D341Med (cell line): ENCODE results near the gene TLE3.
"Not testable (repeated sequence)": the region's sequence is repeated elsewhere in the genome, so short reads cannot be mapped to it uniquely, and the experiment has no call there.

Source experiments
- DNase-seq: peaks from one replicate; pipeline ENCODE4 v3.0.0; 2012; ENCODE audit warnings: low spot score

Gene TLE3

DNA sequence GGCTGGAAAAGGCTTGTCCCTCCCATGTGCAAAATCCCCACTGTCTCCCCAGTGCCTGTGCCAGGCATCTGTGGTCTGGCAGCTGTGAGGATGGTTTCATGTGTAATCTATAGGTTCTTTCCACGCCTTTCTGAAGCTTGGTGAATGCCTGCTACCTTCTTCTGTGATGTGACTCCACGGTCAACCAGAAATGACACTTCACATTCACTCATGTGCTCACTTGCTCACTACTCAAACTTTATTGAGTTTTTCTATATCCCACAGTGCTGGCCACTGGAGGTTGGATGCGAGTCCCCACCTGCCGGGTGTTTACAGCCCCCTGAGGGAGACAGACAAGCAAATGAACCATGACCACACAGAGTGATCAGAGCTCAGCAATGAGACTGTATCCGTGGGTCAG, 27.9 kb upstream of the TLE3 start:
- DNase-seq, result no peak

DNA sequence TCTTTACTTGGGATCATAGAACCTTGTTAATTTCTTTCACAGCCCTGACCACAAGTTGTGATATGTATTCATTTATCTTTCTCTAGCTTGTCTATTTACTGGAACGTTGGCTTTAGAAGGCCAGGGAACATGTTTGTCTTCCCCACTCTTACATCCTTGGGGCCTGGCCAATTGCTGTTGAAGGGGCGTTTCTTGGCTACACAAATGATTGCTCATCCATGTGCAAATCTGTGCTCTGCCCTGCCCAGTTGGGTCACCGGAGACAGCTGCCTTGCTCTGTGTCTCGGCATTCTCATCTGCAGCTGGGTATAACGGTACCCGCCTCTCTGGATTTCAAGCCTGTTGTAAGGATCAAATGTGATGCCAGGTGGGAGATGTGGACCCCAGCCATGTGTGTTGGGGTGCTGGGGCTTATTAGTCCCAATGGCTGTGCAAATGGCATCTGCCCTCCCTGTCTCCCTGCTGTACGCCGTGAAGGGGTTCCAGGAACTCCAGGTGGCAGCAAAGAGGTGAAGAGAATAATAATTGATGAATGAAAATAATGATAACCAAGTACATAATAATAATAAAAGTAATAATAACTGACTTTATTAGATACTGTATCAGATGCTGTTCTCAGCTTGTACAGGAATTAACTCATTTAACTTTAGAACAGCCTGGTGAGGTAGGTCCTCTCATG, 24.0 kb upstream of the TLE3 start:
- peak; percentile 48 for DNase-seq

DNA sequence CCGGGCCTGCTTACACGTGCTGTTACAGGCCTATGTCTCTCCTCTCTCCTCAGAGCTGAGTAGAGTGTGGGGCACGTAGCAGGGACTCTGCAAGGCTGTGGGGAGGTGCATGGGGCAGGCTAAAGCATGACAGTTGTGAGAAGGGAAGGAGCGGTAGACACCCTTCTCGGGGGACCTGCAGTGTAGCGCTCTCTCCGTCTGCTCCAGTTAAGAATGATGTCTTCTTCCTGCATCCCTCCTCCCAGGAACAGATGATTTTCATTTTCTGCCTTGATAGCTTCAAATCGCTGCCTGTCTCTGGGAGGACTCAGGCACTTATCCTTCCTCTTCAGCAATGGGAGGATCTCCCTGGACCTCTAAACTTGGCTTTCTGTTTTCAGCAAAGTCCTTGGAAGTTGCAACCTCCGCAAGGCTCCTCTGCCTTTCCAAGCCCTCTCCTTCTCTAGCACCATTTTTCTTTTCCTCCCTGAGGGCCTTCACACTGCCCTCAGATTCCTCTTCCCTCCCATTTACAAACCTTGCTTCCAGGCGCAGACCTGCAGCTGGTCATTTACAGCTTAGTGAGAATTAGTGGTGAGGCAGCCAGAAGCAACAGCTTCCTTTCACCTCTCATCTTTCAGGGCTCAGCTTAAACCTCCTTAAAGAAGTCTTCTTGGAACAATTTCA, 23.4 kb upstream of the TLE3 start:
- DNase-seq, result no peak

DNA sequence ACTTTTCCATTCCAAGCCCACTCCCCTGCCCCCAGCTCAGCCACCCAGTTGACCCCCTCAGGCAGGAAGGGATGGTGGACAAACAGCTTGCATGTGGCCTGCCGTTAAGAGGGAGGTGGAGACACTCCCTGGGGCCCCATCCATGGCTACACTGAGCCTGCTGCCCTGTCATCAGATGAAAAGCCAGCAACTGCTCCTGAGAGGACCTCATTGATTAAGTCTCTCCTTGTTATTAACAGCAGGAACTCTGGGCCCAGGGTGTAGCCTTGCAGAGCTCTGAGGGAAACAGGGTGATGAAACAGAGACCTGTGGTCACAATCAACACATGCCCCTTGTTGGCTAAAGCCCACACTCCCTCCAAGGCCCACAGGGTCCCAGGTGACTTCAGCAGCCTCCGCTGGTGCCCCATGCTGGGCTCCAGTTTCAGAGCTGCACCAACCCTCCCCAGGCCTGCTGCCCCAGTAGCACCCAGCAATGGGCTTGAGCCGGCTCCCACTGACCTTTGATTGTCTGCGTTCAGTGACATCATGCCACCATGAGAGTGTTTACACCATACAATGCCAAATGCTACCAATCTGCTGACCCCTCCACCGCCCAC, 22.3 kb upstream of the TLE3 start:
- DNase-seq, result no peak

- no peak for DNase-seq
These were observed 20.9 kb upstream of the TLE3 start for GRCh38 chr15:70118599-70118998.

DNA sequence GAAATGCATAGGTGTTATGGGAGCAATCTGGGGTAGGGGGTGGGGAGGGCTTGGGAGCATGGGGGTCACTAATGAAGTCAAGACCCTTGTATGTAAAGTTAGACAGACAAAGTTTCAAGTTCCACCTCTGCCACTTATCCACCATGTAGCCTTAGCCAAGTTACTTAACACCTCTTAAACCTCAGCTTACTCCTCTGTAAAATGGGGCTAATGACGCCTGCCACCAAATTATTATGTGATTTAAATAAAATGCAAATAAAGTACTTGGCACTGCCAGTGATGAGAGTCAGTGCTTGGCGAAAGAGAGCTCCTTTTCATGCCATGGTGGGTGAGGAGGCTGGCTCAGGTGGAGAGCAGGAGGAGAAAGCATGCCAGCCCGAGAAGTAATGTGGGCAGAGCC, 18.6 kb upstream of the TLE3 start:
- no peak for DNase-seq

- no peak for DNase-seq
These were observed 16.5 kb upstream of the TLE3 start for GRCh38 chr15:70114221-70114620.

DNA sequence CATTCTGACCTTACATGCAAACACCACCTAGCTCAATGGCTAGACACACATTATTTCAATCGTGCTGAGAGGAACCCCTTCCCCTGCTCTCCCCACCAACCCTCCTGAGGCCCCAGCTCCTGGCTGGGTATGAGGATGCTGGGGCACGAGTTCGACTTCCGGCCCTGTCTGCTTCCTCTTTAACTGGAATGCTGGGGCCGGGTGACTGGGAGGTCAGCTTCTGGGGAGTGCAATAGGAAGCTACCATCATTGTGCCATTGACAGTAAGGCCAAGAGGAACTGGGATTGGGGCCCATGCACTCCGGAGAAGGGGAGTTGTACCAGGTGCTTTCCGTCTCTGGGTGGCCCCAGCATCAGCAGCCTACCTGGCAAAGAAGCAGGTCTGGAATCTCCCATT, 15.6 kb upstream of the TLE3 start:
- no peak for DNase-seq

- DNase-seq, result not testable (repeated sequence)
These were observed 15.0 kb upstream of the TLE3 start for GRCh38 chr15:70112572-70113303.

GRCh38 chr15:70112074-70112395, 14.3 kb upstream of the TLE3 start:
- no peak for DNase-seq

GRCh38 chr15:70111203-70112073, 13.7 kb upstream of the TLE3 start:
- DNase-seq, result peak; percentile 86

GRCh38 chr15:70109978-70110377, 12.3 kb upstream of the TLE3 start:
- no peak for DNase-seq

GRCh38 chr15:70109531-70109930, 11.8 kb upstream of the TLE3 start:
- no peak for DNase-seq

- no peak for DNase-seq
These were observed 6.3 kb upstream of the TLE3 start for GRCh38 chr15:70103880-70104626.

DNA sequence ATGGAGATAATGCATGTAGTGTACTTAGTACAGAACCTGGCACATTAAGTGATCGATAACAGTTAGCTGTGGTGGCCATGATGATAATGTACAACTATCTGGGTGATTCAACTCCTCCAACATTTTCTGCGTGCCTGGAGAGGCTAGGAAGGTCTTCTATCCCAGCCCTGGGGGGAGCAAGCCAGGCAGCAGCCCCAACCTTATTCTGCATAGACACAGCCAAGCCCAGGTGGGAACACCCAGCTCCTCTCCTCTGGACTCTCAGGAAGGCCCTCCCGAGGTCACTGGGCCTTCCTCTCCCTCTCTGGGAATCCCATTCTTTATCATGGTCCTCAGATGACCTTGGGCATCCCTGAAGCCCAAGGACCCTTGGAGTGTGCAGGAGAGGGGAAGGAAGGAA, 5.1 kb upstream of the TLE3 start:
- no peak for DNase-seq

- DNase-seq, result peak; percentile 84
These were observed 3.9 kb upstream of the TLE3 start for GRCh38 chr15:70101459-70102113.

GRCh38 chr15:70100474-70101341, 3.0 kb upstream of the TLE3 start:
- DNase-seq, result no peak

DNA sequence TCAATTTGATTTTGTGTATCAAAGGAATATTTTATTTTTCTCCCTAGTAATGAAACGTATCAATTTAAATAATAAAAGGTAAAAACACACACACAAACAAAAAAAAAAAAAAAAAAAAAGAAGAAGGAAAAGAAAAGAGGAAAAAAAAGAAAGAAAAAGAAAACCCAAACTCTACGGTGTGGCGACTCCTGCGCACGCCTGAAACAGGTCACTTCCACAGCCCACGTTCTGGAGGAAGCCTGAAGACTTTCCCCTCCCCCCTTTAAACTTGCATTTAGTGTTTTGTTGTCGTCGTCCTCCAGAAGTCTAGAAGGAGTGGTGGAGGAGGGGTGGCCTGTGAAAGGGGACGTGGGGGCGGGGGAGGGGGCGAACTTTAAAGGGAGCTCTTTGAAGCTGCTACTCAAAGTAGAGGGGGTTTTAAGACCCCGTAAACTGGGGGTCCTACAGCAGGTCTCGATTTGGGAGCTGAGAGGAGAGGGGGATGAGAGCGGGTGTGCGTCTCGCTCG, 2.3 kb upstream of the TLE3 start:
- no peak for DNase-seq

- DNase-seq, result peak; percentile 100
These were observed 1.6 kb upstream of the TLE3 start for GRCh38 chr15:70099167-70099966.
